CD4-positive, alpha-beta T cell treated with Interleukin-10 for 1 hour (primary cell): ENCODE results near the gene SSUH2.
"Not testable (repeated sequence)": the region's sequence is repeated elsewhere in the genome, so short reads cannot be mapped to it uniquely, and the experiment has no call there.

Experiments
- DNase-seq: peaks from one replicate; pipeline ENCODE4 v3.0.0-alpha.2; 2020

Gene SSUH2

DNA sequence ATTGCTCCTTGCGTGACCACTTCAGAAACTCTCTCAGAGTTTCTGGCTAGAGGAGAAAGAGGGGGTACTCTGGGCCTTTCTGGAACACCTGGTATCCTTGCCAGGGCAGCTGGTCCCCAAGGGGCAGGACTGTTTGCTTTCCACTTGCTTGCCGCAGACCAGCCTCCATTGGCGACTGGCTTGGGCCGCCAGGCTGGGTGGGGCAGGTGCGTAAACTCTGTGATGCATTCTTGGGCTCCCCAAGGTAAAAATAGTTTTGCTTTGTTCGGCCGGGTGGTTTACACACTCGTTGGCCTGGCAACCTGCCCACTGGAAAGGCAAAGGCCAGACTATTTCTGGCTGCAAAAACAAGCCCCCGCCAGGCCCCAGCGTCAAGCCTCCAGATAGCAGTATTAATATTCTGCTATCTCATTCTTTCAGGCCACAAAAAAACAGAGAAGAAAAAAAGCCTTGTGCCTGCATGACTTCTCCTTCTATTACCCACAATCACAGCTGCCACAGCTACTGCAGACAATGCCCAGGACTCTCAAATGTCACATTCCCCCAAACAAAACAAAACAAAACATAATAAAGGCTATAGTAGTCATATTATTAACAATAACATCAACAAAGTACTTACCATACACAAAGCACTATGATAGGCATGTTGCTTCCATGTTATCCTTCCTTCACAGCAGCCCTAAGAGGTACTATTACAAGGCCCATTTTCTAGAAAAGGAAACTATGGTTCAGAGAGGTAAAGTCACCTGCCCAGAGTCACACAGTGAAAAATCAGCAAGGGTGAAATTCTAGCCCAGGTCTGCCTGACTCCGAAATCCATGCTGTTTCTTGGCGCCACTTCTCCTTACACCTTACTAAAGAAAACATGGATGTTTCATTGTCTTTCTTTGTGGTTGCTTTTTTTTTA, 14.0 kb upstream of the SSUH2 start:
- DNase-seq: peak; percentile 6

DNA sequence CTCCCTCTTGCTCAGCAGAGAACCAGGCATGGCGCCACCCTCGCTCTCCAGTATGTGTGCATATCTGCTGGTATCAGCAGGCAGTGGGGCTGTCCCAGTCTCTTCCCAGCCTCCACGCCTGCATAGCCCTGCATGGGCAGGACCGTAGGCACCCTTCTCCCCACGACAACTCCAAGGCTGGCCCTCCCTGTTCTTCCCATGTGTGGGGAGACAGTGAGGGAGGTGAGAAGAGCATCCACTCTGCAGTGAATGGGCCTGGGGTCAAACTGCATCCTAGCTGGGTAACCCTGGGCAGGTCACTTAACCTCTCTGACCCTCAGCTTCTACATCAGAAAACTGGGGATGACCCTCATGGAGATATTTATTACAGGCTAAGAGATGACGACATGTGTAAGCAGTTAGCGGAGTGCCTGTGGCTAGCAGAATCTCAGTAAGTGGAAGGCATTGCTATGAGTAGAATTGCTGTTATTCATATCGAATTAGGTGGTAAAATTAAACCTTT, 13.3 kb upstream of the SSUH2 start:
- no peak for DNase-seq

- no peak for DNase-seq
Observed at GRCh38 chr3:8656240-8656639, 11.6 kb upstream of the SSUH2 start.

DNA sequence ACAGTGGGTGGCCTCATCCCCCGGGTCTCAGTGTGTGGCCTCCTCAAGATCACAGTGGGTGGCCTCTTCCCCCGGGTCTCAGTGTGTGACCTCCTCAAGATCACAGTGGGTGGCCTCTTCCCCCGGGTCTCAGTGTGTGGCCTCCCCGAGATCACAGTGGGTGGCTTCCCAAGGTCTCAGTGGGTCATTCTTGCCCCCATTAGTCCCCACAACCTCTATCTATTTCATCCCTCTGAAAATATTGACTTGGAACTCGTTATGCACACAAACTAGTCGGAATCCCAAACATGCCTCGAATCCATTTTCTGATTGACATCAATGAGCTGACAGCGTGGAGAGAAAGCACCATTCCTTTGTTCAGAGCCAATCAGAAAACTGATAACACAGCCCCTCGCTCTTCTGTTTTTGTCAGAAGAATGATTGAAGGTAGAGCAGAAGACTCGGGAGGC, 10.8 kb upstream of the SSUH2 start:
- DNase-seq: no peak

DNA sequence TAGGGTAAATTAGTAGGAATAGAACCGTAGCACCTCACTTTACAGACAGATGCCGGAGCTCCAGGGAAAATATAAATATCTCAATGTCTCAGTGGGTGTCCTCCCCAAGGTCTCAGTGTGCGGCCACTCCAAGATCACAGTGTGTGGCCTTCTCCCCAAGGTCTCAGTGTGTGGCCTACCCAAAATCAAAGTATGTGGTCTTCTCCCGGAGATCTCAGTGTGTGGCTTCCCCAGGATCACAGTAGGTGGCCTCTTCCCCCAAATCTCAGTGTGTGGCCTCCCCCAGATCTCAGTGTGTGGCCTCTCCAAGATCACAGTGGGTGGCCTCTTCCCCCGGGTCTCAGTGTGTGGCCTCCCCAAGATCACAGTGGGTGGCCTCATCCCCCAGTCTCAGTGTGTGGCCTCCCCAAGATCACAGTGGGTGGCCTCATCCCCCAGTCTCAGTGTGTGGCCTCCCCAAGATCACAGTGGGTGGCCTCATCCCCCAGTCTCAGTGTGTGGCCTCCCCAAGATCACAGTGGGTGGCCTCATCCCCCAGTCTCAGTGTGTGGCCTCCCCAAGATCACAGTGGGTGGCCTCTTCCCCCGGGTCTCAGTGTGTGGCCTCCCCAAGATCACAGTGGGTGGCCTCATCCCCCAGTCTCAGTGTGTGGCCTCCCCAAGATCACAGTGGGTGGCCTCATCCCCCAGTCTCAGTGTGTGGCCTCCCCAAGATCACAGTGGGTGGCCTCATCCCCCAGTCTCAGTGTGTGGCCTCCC, 10.2 kb upstream of the SSUH2 start:
- DNase-seq: not testable (repeated sequence)

- no peak for DNase-seq
Observed at GRCh38 chr3:8653800-8654408, 9.3 kb upstream of the SSUH2 start.

DNA sequence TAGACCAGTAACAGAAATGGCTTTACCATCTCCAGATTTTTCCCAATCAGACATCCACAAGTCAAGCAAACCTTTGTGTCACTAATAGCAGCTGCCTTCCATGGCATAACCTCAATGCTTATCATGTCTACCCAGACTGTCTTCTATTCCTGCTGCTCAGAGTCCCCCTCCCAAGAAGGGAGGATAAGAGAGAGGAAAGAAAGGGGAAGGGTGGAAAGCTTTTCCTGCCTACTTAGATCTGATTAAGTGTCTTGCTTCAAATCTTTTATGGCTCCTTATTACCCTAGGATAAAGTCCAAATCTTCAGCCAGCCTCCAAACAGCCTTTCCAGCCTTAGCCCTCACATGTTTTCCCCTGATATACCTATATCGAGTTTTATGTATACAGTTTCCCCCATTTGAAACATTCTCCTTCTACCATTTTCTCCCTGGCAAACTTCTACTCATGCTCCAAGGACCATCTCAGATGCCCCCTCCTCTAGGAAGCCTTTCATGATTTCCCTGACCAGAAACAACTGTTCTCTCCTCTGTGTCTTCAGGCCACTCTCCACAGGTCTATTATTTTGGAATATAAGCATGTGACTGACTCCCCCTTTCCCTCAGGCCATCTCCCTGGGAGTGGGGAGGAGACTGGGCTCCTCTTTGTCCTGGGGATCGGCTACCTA, 7.9 kb upstream of the SSUH2 start:
- no peak for DNase-seq

GRCh38 chr3:8651418-8652323, 7.1 kb upstream of the SSUH2 start:
- no peak for DNase-seq

DNA sequence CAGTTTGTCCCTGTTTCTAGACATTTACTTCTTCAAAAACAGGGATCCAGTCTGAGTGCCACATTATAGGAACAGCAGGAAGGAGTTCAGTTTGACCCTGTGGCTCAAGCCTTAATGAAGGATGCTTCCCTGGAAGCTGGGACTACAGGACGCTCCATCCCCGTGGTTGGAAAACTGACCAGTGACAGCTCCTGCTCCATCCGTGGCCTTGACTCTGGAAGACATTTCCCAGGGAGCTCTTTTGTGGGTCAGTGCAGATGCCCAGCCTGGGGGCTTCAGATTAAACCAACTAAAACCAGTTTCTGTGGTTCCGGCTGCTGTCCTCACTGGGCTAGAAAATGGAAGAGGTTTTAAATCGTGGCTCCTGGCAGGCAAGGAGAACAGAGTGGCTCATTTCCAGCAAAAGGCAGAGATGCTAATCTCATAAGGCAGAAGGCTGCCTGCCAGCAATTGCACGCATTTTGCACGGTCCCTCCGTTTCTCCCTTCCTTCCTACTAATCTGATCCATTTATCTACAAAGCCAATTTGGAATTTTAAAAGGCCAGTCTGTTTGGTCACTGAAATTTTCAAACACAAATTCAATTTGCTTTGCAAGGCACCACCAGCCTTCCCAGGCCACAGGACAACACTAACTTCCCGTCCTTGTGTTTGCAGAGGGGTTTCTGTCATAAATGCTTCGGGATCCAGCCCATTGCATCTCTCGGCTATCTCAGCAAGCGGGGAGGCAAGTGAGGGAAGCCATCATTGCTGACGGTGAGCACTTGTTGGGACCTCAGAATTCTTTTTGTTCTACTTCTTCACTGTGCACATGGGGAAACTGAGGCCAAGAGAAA, 6.2 kb upstream of the SSUH2 start:
- no peak for DNase-seq

GRCh38 chr3:8649757-8650156, 5.2 kb upstream of the SSUH2 start:
- DNase-seq: no peak

GRCh38 chr3:8648909-8649741, 4.5 kb upstream of the SSUH2 start:
- DNase-seq: no peak

DNA sequence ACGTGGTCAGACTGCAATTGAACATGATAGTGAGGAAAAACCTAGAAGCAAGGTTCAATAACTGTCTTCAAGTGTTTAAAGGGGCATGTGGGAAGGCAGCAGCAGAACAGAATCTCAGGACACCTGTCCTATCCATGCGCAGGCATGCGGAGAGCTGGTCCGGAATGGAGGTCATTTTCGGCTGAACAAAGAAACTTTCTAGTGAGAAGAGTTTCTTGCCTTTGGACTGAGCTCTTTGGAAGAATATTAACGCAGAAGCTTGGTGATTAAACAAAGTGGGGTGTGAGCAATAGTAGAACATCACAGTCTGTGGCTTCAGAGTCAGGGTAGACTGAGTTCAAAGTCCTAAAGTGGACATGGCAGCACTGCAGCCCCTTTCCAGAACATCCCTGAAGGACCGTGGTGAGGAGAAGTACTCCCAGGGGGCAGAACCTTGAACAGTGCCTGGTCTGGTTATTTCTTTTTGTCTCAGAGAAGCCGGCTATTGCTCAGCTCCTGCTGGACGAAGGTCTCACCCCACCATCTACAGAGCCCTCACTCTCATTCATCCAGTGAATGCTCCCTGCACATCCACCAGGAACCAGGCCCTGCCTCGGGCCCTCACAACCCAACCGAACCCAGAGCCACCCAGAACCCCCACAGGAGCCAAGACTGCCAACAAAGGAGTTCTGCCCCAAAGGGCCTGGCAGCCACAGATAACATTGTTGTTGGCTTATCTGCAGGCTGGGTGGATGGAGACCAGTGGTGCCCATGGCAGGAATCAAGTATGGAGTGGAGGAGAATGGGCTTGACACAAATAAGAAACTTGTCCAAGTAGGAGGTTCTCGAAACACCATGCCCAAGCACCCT, 2.8 kb upstream of the SSUH2 start:
- DNase-seq: no peak

DNA sequence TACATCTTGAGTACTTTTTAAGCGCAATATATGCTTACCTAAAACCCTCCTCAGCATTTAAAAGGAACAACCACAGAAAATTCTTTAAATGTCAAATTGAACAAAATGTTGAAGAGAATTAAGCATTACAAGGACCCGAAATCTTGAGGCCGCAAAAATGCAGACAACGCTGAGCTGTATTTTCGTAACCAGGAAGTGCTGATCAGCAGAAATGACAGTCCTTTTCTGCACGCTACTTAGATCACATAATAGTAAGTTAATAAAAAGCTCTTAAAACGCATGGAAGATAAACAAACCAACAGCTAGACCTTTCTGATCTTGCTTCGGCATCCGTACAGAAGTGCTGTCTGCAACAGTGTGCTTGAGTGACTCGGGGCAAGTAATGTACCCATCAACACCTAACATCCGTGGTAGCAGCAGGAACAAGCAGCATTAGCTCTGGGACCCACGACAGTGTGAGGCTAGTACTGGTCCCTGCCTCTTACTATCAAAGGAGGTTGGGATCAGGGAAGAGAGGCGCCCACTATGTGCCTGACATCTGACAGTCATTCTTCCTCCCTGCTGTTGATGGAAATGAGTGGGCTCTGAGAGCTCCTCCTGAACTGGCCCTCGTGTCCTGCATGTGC, 1.8 kb upstream of the SSUH2 start:
- DNase-seq: no peak

DNA sequence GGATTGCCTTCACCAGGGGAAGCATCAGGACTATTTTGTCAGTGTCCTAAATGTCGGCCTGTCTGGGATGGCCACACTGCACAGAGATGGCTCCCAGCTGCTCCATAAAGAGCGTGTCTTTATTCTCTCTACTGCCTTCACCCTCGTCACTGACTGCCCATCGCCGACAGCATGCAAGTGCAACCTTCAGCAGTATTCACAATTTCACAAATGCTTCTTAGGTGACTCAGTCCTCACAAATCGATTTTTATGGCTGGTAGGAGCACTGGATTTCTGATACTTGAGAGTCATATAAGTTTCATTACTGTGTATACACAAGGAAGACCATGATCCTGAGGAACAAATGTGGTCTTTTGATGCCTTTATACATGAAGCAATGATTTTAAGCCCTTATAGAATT, 1.1 kb upstream of the SSUH2 start:
- DNase-seq: no peak

GRCh38 chr3:8643693-8644365, 769 bp downstream of the SSUH2 start:
- no peak for DNase-seq

- DNase-seq: no peak
Observed at GRCh38 chr3:8642001-8642400, 2.6 kb downstream of the SSUH2 start.

GRCh38 chr3:8641472-8641871, 3.1 kb downstream of the SSUH2 start:
- DNase-seq: no peak

GRCh38 chr3:8640223-8640622, 4.4 kb downstream of the SSUH2 start:
- DNase-seq: no peak
